Nephron progenitor cell (in vitro differentiated cells): Measurements from ENCODE around the gene EXOSC7.

Source experiments
- DNase-seq: peaks from one replicate; pipeline ENCODE4 v3.0.0; 2021
- H3K27ac Mint-ChIP-seq: 2 replicates; pipeline ENCODE4 v1.8.0; 2021; ENCODE audit warnings: mild to moderate bottlenecking, moderate library complexity, mixed read lengths
- H3K27me3 Mint-ChIP-seq: 2 replicates; pipeline ENCODE4 v1.8.0; 2021; ENCODE audit warnings: mild to moderate bottlenecking, low read depth, mixed read lengths; ENCODE audit not compliant: poor library complexity
- H3K36me3 Mint-ChIP-seq: 2 replicates; pipeline ENCODE4 v1.8.0; 2021; ENCODE audit warnings: low read depth, mixed read lengths
- H3K4me1 Mint-ChIP-seq: 2 replicates; pipeline ENCODE4 v1.8.0; 2021; ENCODE audit warnings: mixed read lengths
- H3K4me3 Mint-ChIP-seq: 2 replicates; pipeline ENCODE4 v1.8.0; 2021; ENCODE audit warnings: mild to moderate bottlenecking, moderate library complexity, mixed read lengths
- H3K9me3 Mint-ChIP-seq: 2 replicates; pipeline ENCODE4 v1.8.0; 2021; ENCODE audit warnings: mild to moderate bottlenecking, moderate library complexity, mixed read lengths
- CTCF ChIP-seq: fragments of 200-600 bp; sonication (generic); IDR thresholded peaks from 2 replicates; pipeline ENCODE4 v1.5.0; 2021; ENCODE audit warnings: antibody characterized with exemption

Gene EXOSC7

GRCh38 chr3:45016916-45017315 is 40.9 kb downstream of the EXOSC7 start:
- no peak overlapping the region for H3K27ac Mint-ChIP-seq
- H3K4me1 Mint-ChIP-seq, result peaks cover 18% of the 10 kb centered on the region
- H3K9me3 Mint-ChIP-seq, result no peaks in the 10 kb centered on the region
- H3K27me3 Mint-ChIP-seq, result peaks cover 3% of the 10 kb centered on the region
- no peak overlapping the region for H3K4me3 Mint-ChIP-seq
- no peak for TF ChIP-seq CTCF
- H3K36me3 Mint-ChIP-seq, result peaks cover 50% of the 10 kb centered on the region
- no peak for DNase-seq

- H3K36me3 Mint-ChIP-seq, result peaks cover 41% of the 10 kb centered on the region
- H3K27ac Mint-ChIP-seq, result peak overlapping the region; percentile 42
- TF ChIP-seq CTCF, result no peak
- H3K4me1 Mint-ChIP-seq, result peaks cover 11% of the 10 kb centered on the region
- no peak for DNase-seq
- no peak overlapping the region for H3K4me3 Mint-ChIP-seq
- H3K27me3 Mint-ChIP-seq, result peaks cover 3% of the 10 kb centered on the region
- H3K9me3 Mint-ChIP-seq, result no peaks in the 10 kb centered on the region
These were observed 41.8 kb downstream of the EXOSC7 start for GRCh38 chr3:45017821-45018220.

GRCh38 chr3:45020534-45020933 is 44.5 kb downstream of the EXOSC7 start:
- Mint-ChIP-seq H3K27ac (no peak overlapping the region), H3K36me3 (peaks cover 25% of the 10 kb centered on the region), H3K4me3 (no peak overlapping the region), H3K27me3 (peaks cover 3% of the 10 kb centered on the region), H3K4me1 (peaks cover 33% of the 10 kb centered on the region), H3K9me3 (no peaks in the 10 kb centered on the region)
- TF ChIP-seq CTCF, result no peak
- no peak for DNase-seq

- Mint-ChIP-seq H3K36me3 (peaks cover 25% of the 10 kb centered on the region), H3K27me3 (peaks cover 3% of the 10 kb centered on the region), H3K9me3 (no peaks in the 10 kb centered on the region), H3K4me1 (peaks cover 43% of the 10 kb centered on the region), H3K27ac (no peak overlapping the region), H3K4me3 (no peak overlapping the region)
- DNase-seq, result no peak
- TF ChIP-seq CTCF, result no peak
These were observed 45.7 kb downstream of the EXOSC7 start for GRCh38 chr3:45021524-45022297.

GRCh38 chr3:45023675-45024074 is 47.6 kb downstream of the EXOSC7 start:
- TF ChIP-seq CTCF, result no peak
- Mint-ChIP-seq H3K36me3 (peaks cover 9% of the 10 kb centered on the region), H3K4me3 (no peak overlapping the region), H3K9me3 (no peaks in the 10 kb centered on the region), H3K27ac (peak overlapping the region; percentile 79), H3K4me1 (peaks cover 47% of the 10 kb centered on the region), H3K27me3 (no peaks in the 10 kb centered on the region)
- no peak for DNase-seq
